A673 (cell line): ENCODE data around the gene ISG20L2. TPM values are rescaled to one million over a fixed set of nuclear protein-coding genes. Genes with fewer than 3 reads are reported as not detected.

Experiments
- BruUV-seq: library from RNA; stranded (reverse); fragments of 400-500 nt; replicated peaks from 2 replicates; lab custom pipeline; 2021; lab: Mats Ljungman, UMichigan
- CTCF ChIA-PET: fragments of 300-600 bp; sonication (Branson Sonifier 250); formaldehyde crosslinking; loops from one replicate; lab custom pipeline; 2022; ENCODE audit warnings: antibody characterized with exemption; lab: Charles Lee
- POLR2A ChIA-PET: fragments of 300-600 bp; sonication (Branson Sonifier 250); formaldehyde crosslinking; loops from one replicate; lab custom pipeline; 2022; ENCODE audit warnings: antibody characterized with exemption; ENCODE audit not compliant: low non-redundant PET; lab: Charles Lee
- DNase-seq: peaks from one replicate; pipeline ENCODE4 v3.0.0-alpha.2; 2015; ENCODE audit warnings: low spot score
- H3K27ac ChIP-seq: fragments of 200-600 bp; sonication (generic); 2 replicates; pipeline ENCODE4 v1.5.1; 2016; ENCODE audit warnings: mixed run types, low read depth, mild to moderate bottlenecking, mixed read lengths, antibody characterized with exemption, low read length; ENCODE audit not compliant: poor library complexity, severe bottlenecking
- H3K27me3 ChIP-seq: fragments of 200-600 bp; sonication (generic); replicated peaks from 2 replicates; pipeline ENCODE4 v1.6.1; 2017; ENCODE audit warnings: mixed run types, low read depth, mild to moderate bottlenecking, mixed read lengths, antibody characterized with exemption, low read length; ENCODE audit not compliant: insufficient read depth, poor library complexity
- H3K36me3 ChIP-seq: fragments of 200-600 bp; sonication (generic); 2 replicates; pipeline ENCODE4 v1.6.1; 2016; ENCODE audit warnings: mixed run types, mild to moderate bottlenecking, mixed read lengths, antibody characterized with exemption, low read length; ENCODE audit not compliant: insufficient read depth, poor library complexity, severe bottlenecking
- H3K4me1 ChIP-seq: fragments of 200-600 bp; sonication (generic); 2 replicates; pipeline ENCODE4 v1.6.1; 2017; ENCODE audit warnings: mixed run types, mild to moderate bottlenecking, mixed read lengths, antibody characterized with exemption, low read length; ENCODE audit not compliant: insufficient read depth, poor library complexity, severe bottlenecking
- H3K4me3 ChIP-seq: fragments of 200-600 bp; sonication (generic); 2 replicates; pipeline ENCODE4 v1.5.1; 2016; ENCODE audit warnings: low read depth, mixed run types, mild to moderate bottlenecking, mixed read lengths, low read length; ENCODE audit not compliant: poor library complexity, severe bottlenecking
- H3K9me3 ChIP-seq: fragments of 200-600 bp; sonication (generic); 2 replicates; pipeline ENCODE4 v1.6.1; 2016; ENCODE audit warnings: mixed run types, low read depth, mild to moderate bottlenecking, mixed read lengths, antibody characterized with exemption, low read length; ENCODE audit not compliant: poor library complexity, severe bottlenecking
- EZH2 ChIP-seq: fragments of 200-600 bp; sonication (generic); IDR thresholded peaks from 2 replicates; pipeline ENCODE4 v1.6.1; 2017; ENCODE audit warnings: borderline replicate concordance, low read depth, mild to moderate bottlenecking, mixed read lengths, antibody characterized with exemption, low read length; ENCODE audit not compliant: poor library complexity, severe bottlenecking
- intact Hi-C: fragments of 100-400 bp; cut with micrococcal nuclease; formaldehyde crosslinking; loops from one replicate; pipeline ENCODE4 v1.10.0; 2022; ENCODE audit not compliant: unreplicated experiment
- total RNA-seq: library from RNA; stranded (reverse); gene quantifications from 2 replicates; pipeline ENCODE4 v1.2.3, GENCODE V29; 2021
- TF ChIP-seq, protein P1 (sequence below): fragments of 300-800, 200-600 bp; sonication (generic); conservative IDR thresholded peaks from 2 replicates; pipeline ENCODE4 v1.5.1; 2017; ENCODE audit warnings: low read depth, mild to moderate bottlenecking, antibody characterized with exemption, low read length, moderate library complexity, mixed read lengths

Gene ISG20L2
- total RNA-seq, 1 experiment from 2014 or later = 46.5 TPM

DNA sequence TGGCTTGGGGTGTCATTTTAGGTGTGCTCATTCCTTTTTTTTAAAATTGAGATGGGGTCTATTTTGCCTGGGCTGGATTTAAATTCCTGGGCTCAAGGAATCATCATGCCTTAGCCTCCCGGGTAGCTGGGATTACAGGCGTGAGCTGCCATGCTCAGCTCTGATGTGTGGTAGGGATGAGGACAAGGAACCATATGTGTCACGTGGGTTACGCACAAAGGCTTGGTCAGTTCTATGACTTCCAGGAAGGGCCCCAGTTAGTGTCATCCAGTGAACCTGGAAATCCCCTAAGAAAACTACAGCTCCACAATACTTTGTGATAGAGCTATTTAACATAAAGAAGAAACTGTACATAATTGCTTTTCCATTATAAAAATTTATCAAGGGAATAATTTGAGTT is 7.0 kb downstream of the ISG20L2 start:
- H3K27ac ChIP-seq = no peak overlapping the region
- H3K4me1 ChIP-seq = peaks cover 14% of the 10 kb centered on the region
- H3K36me3 ChIP-seq = peaks cover 37% of the 10 kb centered on the region
- ChIA-PET CTCF (interaction anchor here (0.5 to 0.8 kb wide), 3 partner anchors 30 to 54 kb away, joined by 4 read pairs; no protein-coding TSS in a partner anchor), POLR2A (no interaction called here)
- no TSS peak for BruUV-seq
- intact Hi-C loops = no loop called here
- no peaks in the 10 kb centered on the region for H3K9me3 ChIP-seq
- no peaks in the 10 kb centered on the region for H3K27me3 ChIP-seq
- no peak for DNase-seq
- TF ChIP-seq EZH2 = no peak
- TF ChIP-seq, protein P1, sequence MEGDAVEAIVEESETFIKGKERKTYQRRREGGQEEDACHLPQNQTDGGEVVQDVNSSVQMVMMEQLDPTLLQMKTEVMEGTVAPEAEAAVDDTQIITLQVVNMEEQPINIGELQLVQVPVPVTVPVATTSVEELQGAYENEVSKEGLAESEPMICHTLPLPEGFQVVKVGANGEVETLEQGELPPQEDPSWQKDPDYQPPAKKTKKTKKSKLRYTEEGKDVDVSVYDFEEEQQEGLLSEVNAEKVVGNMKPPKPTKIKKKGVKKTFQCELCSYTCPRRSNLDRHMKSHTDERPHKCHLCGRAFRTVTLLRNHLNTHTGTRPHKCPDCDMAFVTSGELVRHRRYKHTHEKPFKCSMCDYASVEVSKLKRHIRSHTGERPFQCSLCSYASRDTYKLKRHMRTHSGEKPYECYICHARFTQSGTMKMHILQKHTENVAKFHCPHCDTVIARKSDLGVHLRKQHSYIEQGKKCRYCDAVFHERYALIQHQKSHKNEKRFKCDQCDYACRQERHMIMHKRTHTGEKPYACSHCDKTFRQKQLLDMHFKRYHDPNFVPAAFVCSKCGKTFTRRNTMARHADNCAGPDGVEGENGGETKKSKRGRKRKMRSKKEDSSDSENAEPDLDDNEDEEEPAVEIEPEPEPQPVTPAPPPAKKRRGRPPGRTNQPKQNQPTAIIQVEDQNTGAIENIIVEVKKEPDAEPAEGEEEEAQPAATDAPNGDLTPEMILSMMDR = no peak
- no peak overlapping the region for H3K4me3 ChIP-seq

DNA sequence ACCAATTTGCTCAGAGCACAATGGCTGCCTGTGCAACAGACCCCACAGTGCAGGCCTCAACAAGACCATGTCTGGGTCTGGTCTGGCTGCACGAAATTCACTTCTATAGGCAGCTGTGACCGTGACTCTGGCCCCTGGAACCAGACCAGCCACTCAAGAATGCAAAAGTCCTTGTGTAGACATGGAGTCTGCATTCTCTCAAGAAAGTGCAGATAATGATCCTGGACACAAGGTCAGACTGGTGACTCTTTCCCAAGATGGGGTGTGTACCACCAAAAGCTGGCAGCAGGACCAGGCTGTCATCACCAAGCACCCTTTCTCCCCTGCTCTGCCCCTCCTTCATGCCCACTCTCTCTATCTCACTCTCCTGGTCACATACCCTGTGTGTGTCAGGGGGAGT is 7.4 kb downstream of the ISG20L2 start:
- ChIA-PET POLR2A (no interaction called here), CTCF (interaction anchor here (0.5 kb wide), 1 partner anchor 54 kb away, joined by 4 read pairs; no protein-coding TSS in a partner anchor)
- no peaks in the 10 kb centered on the region for H3K27me3 ChIP-seq
- no peak overlapping the region for H3K27ac ChIP-seq
- peaks cover 10% of the 10 kb centered on the region for H3K4me1 ChIP-seq
- intact Hi-C loops = no loop called here
- no peak for DNase-seq
- no TSS peak for BruUV-seq
- no peaks in the 10 kb centered on the region for H3K9me3 ChIP-seq
- H3K4me3 ChIP-seq = no peak overlapping the region
- TF ChIP-seq, protein P1 = no peak
- no peak for TF ChIP-seq EZH2
- H3K36me3 ChIP-seq = peaks cover 37% of the 10 kb centered on the region

DNA sequence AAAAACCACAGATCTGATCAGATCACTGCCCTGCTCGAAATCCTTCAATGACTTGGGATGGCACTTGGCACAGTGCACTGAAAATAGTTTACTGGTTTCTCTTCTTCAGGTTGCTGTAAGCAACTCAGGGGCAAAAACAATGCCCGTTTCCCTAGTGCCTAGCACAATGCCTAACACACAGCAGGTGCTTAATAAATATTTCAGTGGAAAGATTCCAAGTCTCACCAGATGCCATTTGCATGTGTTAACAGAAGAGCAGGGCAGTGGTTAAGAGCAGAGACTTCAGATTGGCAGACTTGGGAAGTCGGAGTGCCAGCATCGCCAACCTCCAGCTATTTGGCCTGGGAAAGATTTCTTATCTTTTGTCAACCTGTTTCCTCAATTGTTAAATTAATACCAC is 11.2 kb downstream of the ISG20L2 start:
- BruUV-seq = no TSS peak
- TF ChIP-seq, protein P1 = no peak
- TF ChIP-seq EZH2 = no peak
- POLR2A ChIA-PET = no interaction called here
- Histone ChIP-seq H3K9me3 (no peaks in the 10 kb centered on the region), H3K4me1 (no peaks in the 10 kb centered on the region), H3K4me3 (no peak overlapping the region), H3K27me3 (no peaks in the 10 kb centered on the region), H3K36me3 (peaks cover 13% of the 10 kb centered on the region), H3K27ac (no peak overlapping the region)
- CTCF ChIA-PET = no interaction called here
- intact Hi-C loops = no loop called here
- DNase-seq = no peak
